ENCODE results near the gene LTA.

DNA sequence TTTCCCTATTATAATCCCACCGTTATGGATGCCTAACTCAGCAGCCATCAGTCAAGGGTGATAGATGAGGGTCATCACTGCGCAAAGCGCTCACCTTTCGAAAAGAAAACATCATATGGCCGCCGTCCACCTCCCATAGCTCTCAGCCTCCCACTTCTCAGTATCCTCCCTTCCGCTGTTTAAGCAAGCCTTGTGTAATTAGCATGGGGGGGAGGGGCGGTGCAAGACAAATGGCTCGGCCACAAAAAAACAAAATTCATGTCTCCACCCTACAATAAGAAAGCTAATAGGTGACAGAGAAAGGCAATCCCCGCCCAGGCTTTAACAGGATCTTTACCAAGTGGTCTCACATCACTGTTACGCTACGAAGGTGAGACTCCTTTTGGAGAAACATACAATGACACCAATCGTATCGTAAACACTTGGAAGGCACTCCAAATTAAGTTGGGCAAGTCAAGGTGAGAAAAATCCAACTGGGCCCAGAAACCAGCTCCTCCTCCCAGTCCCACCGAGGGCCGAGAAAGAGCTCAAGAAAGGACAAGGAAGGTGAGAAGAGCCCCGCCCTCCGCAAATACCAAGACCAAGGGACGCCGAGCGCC is 30.9 kb upstream of the LTA start:
- TF ChIP-seq, protein P1, sequence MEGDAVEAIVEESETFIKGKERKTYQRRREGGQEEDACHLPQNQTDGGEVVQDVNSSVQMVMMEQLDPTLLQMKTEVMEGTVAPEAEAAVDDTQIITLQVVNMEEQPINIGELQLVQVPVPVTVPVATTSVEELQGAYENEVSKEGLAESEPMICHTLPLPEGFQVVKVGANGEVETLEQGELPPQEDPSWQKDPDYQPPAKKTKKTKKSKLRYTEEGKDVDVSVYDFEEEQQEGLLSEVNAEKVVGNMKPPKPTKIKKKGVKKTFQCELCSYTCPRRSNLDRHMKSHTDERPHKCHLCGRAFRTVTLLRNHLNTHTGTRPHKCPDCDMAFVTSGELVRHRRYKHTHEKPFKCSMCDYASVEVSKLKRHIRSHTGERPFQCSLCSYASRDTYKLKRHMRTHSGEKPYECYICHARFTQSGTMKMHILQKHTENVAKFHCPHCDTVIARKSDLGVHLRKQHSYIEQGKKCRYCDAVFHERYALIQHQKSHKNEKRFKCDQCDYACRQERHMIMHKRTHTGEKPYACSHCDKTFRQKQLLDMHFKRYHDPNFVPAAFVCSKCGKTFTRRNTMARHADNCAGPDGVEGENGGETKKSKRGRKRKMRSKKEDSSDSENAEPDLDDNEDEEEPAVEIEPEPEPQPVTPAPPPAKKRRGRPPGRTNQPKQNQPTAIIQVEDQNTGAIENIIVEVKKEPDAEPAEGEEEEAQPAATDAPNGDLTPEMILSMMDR (IDR thresholded peaks at IDR 0.05; ENCODE audit: low read length), result no peak
- no peak for TF ChIP-seq EZH2phosphoT487 (IDR thresholded peaks at IDR 0.05; ENCODE audit: low read length)
- TF ChIP-seq EZH2 (optimal IDR thresholded peaks at IDR 0.05; ENCODE audit: low read depth, low read length), result no peak
